Stimulated activated CD8-positive, alpha-beta memory T cell treated with anti-CD3 and anti-CD28 coated beads, Interleukin-2, amount 100 ng/mL, for 48 hours (primary cell): ENCODE data around the gene TNFRSF1A.

ENCODE experiments used
- DNase-seq, 2 donors: peaks; one replicate each; pipeline ENCODE4 v3.0.0-alpha.2; 2020; ENCODE audit warnings: low read depth in 2 of 2

TNFRSF1A gene

GRCh38 chr12:6336889-6337853 is 4.7 kb downstream of the TNFRSF1A start:
- DNase-seq = no peak

- peak in 1 of 2 donors; percentile 60 for DNase-seq
Observed at GRCh38 chr12:6336079-6336888, 5.6 kb downstream of the TNFRSF1A start.

GRCh38 chr12:6335451-6336078 is 6.3 kb downstream of the TNFRSF1A start:
- peak; percentile 80 to 82 for DNase-seq

- DNase-seq = no peak
Observed at GRCh38 chr12:6334940-6335450, 6.9 kb downstream of the TNFRSF1A start.

GRCh38 chr12:6334359-6334758 is 7.5 kb downstream of the TNFRSF1A start:
- DNase-seq = no peak

GRCh38 chr12:6333566-6333965 is 8.3 kb downstream of the TNFRSF1A start:
- no peak for DNase-seq

- DNase-seq = no peak
Observed at GRCh38 chr12:6333029-6333428, 8.8 kb downstream of the TNFRSF1A start.

GRCh38 chr12:6332459-6332858 is 9.4 kb downstream of the TNFRSF1A start:
- no peak for DNase-seq

- no peak for DNase-seq
Observed at GRCh38 chr12:6330999-6331714, 10.7 kb downstream of the TNFRSF1A start.

GRCh38 chr12:6330192-6330591 is 11.7 kb downstream of the TNFRSF1A start:
- no peak for DNase-seq

- DNase-seq = no peak
Observed at GRCh38 chr12:6329703-6330064, 12.2 kb downstream of the TNFRSF1A start.

- no peak for DNase-seq
Observed at GRCh38 chr12:6328945-6329702, 12.8 kb downstream of the TNFRSF1A start.

- no peak for DNase-seq
Observed at GRCh38 chr12:6328045-6328779, 13.7 kb downstream of the TNFRSF1A start.

GRCh38 chr12:6327229-6328041 is 14.4 kb downstream of the TNFRSF1A start:
- no peak for DNase-seq

- no peak for DNase-seq
Observed at GRCh38 chr12:6326316-6327228, 15.3 kb downstream of the TNFRSF1A start.

- no peak for DNase-seq
Observed at GRCh38 chr12:6324936-6325750, 16.7 kb downstream of the TNFRSF1A start.
